Spleen (tissue), 11 donors: ENCODE measurements around the gene B4GALNT4. TPM values are rescaled to one million over a fixed set of nuclear protein-coding genes. Genes with fewer than 3 reads are reported as not detected.
"Not testable (repeated sequence)": the region's sequence is repeated elsewhere in the genome, so short reads cannot be mapped to it uniquely, and the experiment has no call there.

Experiments used
- DNase-seq: peaks from one replicate; pipeline ENCODE4 v3.0.0-alpha.2; 2020
- H3K27ac ChIP-seq, 8 donors: fragments of 200-600 bp; sonication (generic) in 7 of 8; 1 replicate in 4 of 8; 2 replicates in 4 of 8; pipeline versions ENCODE4 v1.5.0 to v1.8.0; 2016 to 2021; ENCODE audit warnings: inconsistent platforms in 4 of 8, mild to moderate bottlenecking in 4 of 8, moderate library complexity in 1 of 8
- H3K27me3 ChIP-seq, 7 donors: fragments of 200-600 bp; sonication (generic) in 6 of 7; replicated peaks in 1 of 7; 1 replicate in 4 of 7; 2 replicates in 3 of 7; pipeline versions ENCODE4 v1.5.0 to v1.8.0; 2016 to 2021; ENCODE audit warnings: inconsistent platforms in 3 of 7, mild to moderate bottlenecking in 1 of 7
- H3K36me3 ChIP-seq, 6 donors: fragments of 200-600 bp; sonication (generic) in 5 of 6; 1 replicate in 4 of 6; 2 replicates in 2 of 6; pipeline versions ENCODE4 v1.5.0 to v1.8.0; 2016 to 2021; ENCODE audit warnings: inconsistent platforms in 2 of 6
- H3K4me1 ChIP-seq, 6 donors: fragments of 200-600 bp; sonication (generic) in 5 of 6; 1 replicate in 3 of 6; 2 replicates in 3 of 6; pipeline versions ENCODE4 v1.5.0 to v1.8.0; 2016 to 2021; ENCODE audit warnings: inconsistent platforms in 3 of 6
- H3K4me3 ChIP-seq, 8 donors: fragments of 200-600 bp; sonication (generic) in 7 of 8; 1 replicate in 4 of 8; 2 replicates in 4 of 8; pipeline versions ENCODE4 v1.5.0 to v1.8.0; 2016 to 2021; ENCODE audit warnings: inconsistent platforms in 4 of 8, mild to moderate bottlenecking in 4 of 8, moderate library complexity in 2 of 8
- H3K9me3 ChIP-seq, 8 donors: fragments of 200-600 bp; sonication (generic) in 7 of 8; 1 replicate in 4 of 8; 2 replicates in 4 of 8; pipeline versions ENCODE4 v1.5.0 to v1.8.0; 2016 to 2021; ENCODE audit warnings: inconsistent platforms in 4 of 8
- POLR2A ChIP-seq, 3 donors: fragments of 450-650 bp; IDR thresholded peaks; one replicate each; pipeline ENCODE4 v1.5.1; 2017; ENCODE audit warnings: antibody characterized with exemption in 3 of 3, mild to moderate bottlenecking in 1 of 3
- POLR2AphosphoS5 ChIP-seq, 3 donors: sonication (generic); formaldehyde crosslinking; IDR thresholded peaks; one replicate each; pipeline ENCODE4 v1.5.1; 2017; ENCODE audit warnings: antibody characterized with exemption in 3 of 3
- WGBS, 5 donors: extraction: QIAGEN DNeasy Blood & Tissue Kit in 3 of 5; methylation state at CpG; one replicate each; pipeline versions ENCODE4 v1.1.5 to v1.1.7; 2013 to 2018; 5-methylcytosine and 5-hydroxymethylcytosine counted together
- intact Hi-C: fragments of 100-400 bp; cut with DNase I; formaldehyde crosslinking; loops from one replicate; pipeline ENCODE4 v1.15.0; 2023; ENCODE audit warnings: low total_unique reads
- polyA plus RNA-seq, 3 donors: library from polyadenylated mRNA; stranded (reverse); fragments of 200-250 nt; gene quantifications; one replicate each; pipeline ENCODE4 v1.2.1, GENCODE V29; 2013
- total RNA-seq, 7 donors: library from RNA; depleted of rRNA in 3 of 7; stranded (reverse); fragments of >200 nt in 3 of 7; fragmentation: NEBNext Ultra II Directional in 4 of 7; extraction: Animal tissue kit (Norgen Biotek cat#: 25700) in 4 of 7; gene quantifications; one replicate each; pipeline versions ENCODE4 v1.1.0 to v1.2.1, GENCODE V29; 2016 to 2021
- TF ChIP-seq, protein P1 (sequence below), 11 experiments: fragments of 200-600 bp in 7 of 11; fragments of 450-650 bp in 4 of 11; sonication (generic) in 4 of 11; IDR thresholded peaks in 8 of 11; conservative IDR thresholded peaks in 3 of 11; 1 replicate in 7 of 11; 2 replicates in 4 of 11; pipeline versions ENCODE4 v1.4.0 to v1.8.0; 2016 to 2021; ENCODE audit warnings: antibody characterized with exemption in 11 of 11, inconsistent platforms in 4 of 11, mild to moderate bottlenecking in 1 of 11
- donor health status: healthy with polysubstance abuse.
- donor health status: DM: no; HTN: no; CAD: no; lungs with moderate emphysema.
- donor health status: DM: no; HTN: no; CAD: no.
- donor health status: Bipolar disorder and iron deficiency.
- donor health status: healthy.
- donor health status: DM: no; HTN: no; CAD: no.
- donor health status: DM: yes; HTN: yes; CAD: no.

Gene B4GALNT4
- total and polyA plus RNA-seq, 10 donors, result 0.17 to 5.2 (median 0.91) TPM; not detected in 2

DNA sequence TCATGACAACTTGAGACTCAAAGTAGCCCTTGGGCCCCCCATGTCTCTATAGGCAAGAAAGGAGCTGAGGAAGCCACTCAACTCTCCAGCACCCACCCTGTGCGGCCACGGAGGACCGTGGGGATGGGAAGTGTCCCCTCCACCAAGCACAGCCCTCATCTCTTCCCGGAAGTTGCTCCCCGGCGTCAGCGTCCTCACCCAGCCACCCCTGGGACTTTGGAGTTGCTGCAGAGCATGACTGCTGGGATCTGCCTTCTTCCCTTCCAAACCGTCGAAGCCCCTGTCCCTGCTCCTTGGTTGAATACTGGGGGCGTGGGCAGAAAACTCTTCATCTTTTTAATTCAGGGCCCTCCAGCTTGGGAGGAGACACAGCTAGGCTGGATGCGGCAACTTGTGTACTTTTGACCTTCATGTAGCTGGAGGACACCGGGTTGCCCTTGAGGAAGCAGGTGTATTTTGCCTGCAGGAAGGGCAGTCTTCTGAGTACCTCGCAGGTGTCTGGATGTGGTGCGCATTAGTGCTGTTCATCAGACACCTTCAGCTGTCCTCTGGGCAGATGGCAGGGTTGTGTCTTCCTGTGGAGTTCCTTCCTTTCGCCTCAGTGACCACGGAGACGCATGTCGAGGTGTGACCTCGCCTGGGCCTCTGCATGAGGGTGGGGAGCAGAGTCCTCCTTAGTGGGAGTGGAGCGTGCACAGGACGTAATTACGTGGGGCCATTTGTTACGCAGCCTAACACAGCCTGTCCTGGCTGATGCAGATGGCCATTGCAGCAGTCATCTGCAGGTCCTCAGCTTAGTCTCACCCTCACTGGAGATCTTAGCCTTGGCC is 36.4 kb upstream of the B4GALNT4 start:
- Histone ChIP-seq H3K4me3 (no peak overlapping the region), H3K9me3 (no peaks in the 10 kb centered on the region), H3K4me1 (peaks cover 24 to 78% (median 59%) of the 10 kb centered on the region in 6 donors), H3K27me3 (no peaks in the 10 kb centered on the region), H3K27ac (no peak overlapping the region), H3K36me3 (peaks cover 0 to 19% (median 0%) of the 10 kb centered on the region in 6 donors)
- intact Hi-C loops, result no loop called here
- no peak for TF ChIP-seq POLR2AphosphoS5 (IDR thresholded peaks at IDR 0.05)
- no peak for TF ChIP-seq POLR2A (IDR thresholded peaks at IDR 0.05)
- TF ChIP-seq, protein P1, sequence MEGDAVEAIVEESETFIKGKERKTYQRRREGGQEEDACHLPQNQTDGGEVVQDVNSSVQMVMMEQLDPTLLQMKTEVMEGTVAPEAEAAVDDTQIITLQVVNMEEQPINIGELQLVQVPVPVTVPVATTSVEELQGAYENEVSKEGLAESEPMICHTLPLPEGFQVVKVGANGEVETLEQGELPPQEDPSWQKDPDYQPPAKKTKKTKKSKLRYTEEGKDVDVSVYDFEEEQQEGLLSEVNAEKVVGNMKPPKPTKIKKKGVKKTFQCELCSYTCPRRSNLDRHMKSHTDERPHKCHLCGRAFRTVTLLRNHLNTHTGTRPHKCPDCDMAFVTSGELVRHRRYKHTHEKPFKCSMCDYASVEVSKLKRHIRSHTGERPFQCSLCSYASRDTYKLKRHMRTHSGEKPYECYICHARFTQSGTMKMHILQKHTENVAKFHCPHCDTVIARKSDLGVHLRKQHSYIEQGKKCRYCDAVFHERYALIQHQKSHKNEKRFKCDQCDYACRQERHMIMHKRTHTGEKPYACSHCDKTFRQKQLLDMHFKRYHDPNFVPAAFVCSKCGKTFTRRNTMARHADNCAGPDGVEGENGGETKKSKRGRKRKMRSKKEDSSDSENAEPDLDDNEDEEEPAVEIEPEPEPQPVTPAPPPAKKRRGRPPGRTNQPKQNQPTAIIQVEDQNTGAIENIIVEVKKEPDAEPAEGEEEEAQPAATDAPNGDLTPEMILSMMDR (IDR thresholded peaks at IDR 0.05 in 8 of 11, conservative IDR thresholded peaks at IDR 0.05 in 3 of 11), result no peak
- WGBS, 5 donors, result 78 to 80% (median 79%) methylated on average over 22 to 23 of the region's 23 CpGs
- no peak for DNase-seq

DNA sequence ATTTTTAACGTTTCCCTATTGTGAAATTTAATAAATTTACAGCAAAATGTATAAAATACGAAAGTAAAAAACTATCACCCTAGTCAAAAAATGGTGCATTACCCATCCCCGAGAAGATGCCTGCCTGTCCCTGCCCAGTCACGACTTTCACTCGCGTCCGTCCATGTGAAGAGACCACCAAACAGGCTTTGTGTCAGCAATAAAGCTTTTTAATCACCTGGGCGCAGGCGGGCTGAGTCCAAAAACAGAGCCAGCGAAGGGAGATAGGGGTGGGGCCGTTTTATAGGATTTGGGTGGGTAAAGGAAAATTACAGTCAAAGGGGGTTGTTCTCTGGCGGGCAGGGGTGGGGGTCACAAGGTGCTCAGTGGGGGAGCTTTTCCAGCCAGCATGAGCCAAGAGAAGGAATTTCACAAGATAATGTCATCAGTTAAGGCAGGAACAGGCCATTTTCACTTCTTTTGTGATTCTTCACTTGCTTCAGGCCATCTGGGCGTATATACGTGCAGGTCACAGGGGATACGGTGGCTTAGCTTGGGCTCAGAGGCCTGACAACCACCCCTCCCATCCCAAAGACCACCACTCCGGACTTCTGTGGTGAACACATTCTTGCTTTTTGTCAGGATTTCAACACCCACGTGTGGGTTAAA is 35.6 kb upstream of the B4GALNT4 start:
- peak overlapping the region in 3 of 8 donors; percentile 17 to 75 (median 74) for H3K27ac ChIP-seq
- intact Hi-C loops, H3K9me3 ChIP-seq, H3K27me3 ChIP-seq, H3K4me3 ChIP-seq: not testable (repeated sequence)
- peaks cover 0 to 19% (median 0%) of the 10 kb centered on the region in 6 donors for H3K36me3 ChIP-seq
- DNase-seq, result peak; percentile 38
- WGBS, 5 donors, result 83 to 94% (median 89%) methylated on average over 17 of the region's 17 CpGs
- H3K4me1 ChIP-seq, result peaks cover 21 to 69% (median 51%) of the 10 kb centered on the region in 6 donors

DNA sequence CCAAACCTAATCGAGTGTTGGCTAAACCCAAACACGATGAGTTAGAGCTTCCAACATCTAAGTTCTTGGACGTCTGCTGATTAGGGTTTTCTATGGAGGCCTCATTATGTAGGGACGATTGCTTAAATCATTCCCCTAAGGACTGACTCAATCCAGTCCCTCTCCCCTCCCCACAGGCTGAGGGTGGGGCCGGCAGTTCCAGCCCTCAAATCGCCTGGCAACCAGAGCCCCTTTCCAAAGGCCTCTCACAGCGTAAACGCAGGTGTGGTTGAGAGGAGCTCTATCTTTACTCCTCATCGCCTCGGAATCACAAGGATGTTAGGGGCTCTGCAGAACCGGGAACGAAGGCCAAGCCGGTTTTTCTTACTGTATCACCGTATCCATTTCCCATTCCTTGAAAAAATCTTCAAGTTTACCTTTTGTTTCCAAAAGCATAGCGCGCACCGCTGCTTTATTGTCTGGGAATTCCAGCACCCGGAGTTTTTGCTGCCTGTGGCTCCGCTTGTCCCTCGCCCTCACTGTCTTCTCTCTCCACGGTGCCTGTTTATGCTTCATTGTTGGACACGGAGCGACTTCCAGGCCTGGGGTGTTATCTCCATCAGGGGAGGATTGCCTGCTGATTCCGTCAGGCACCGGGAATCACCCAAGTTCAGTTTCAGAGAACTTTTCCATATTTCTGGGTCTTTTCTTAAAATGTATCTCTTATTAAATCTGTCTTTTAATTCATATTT is 34.9 kb upstream of the B4GALNT4 start:
- TF ChIP-seq, protein P1 (IDR thresholded peaks at IDR 0.05 in 8 of 11, conservative IDR thresholded peaks at IDR 0.05 in 3 of 11), result no peak
- TF ChIP-seq POLR2A (IDR thresholded peaks at IDR 0.05), result no peak
- no peak for TF ChIP-seq POLR2AphosphoS5 (IDR thresholded peaks at IDR 0.05)
- no peak overlapping the region for H3K4me3 ChIP-seq
- 84 to 90% (median 86%) methylated on average over 25 of the region's 25 CpGs for WGBS, 5 donors
- H3K9me3 ChIP-seq, result no peaks in the 10 kb centered on the region
- no peaks in the 10 kb centered on the region for H3K27me3 ChIP-seq
- intact Hi-C loops, result no loop called here
- H3K36me3 ChIP-seq, result peaks cover 0 to 19% (median 0%) of the 10 kb centered on the region in 6 donors
- H3K27ac ChIP-seq, result peak overlapping the region in 4 of 8 donors; percentile 74 to 75 (median 74)
- H3K4me1 ChIP-seq, result peaks cover 20 to 63% (median 44%) of the 10 kb centered on the region in 6 donors
- DNase-seq, result peak; percentile 36

DNA sequence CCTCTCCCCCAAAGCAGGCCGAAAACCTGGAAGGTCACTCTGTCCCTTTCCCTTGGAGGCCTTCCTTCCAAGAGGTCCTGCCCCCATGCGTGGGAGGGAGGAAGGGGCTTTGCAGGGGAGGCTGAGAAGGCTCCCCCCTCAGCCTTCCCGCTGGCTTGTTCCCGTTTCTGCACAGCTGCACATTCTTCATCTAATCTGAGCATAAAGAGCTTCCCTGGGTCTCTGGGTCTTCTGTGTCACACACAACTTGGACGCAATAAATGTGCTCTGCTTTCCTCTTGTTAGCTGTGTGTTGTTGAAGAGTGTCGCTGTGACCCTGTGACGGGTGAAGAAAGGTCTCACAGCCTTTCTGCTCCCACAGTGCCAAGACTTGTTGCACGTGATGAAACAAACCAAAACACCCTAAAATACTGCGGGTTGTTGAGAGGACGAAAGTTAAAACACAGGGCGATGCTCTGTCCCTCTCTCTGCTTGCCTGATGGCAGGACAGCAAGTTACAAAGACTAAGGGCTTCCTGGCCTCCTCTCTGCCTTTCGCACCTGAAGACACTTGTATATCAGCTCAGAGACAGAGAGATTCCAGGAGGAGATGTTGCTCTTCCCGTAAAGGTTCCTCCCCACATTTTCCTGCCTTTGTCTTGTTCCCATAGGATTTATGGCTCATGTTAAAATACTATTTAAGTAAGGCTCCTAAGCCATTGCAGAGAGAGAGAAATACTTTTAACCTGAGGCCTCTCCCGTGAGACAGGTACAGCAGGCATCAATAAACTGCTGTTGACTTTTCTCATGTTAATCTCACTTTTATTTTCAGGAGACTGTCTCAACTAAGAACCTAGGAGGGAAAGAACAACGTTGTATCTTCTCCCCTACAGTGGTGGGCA is 33.3 kb upstream of the B4GALNT4 start:
- 30 to 47% (median 37%) methylated on average over 15 of the region's 15 CpGs for WGBS, 5 donors
- peak overlapping the region; percentile 27 to 80 (median 74) for H3K27ac ChIP-seq

More for the DNA sequence above, 33.3 kb upstream of the B4GALNT4 start:
- no peak overlapping the region for H3K4me3 ChIP-seq
- peaks cover 0 to 8% (median 0%) of the 10 kb centered on the region in 6 donors for H3K36me3 ChIP-seq
- peak; percentile 79 for DNase-seq
- H3K27me3 ChIP-seq, result no peaks in the 10 kb centered on the region
- peaks cover 11 to 56% (median 32%) of the 10 kb centered on the region in 6 donors for H3K4me1 ChIP-seq
- H3K9me3 ChIP-seq, result no peaks in the 10 kb centered on the region
- TF ChIP-seq POLR2AphosphoS5 (IDR thresholded peaks at IDR 0.05), result peak; percentile 51 to 84 (median 78)
- TF ChIP-seq, protein P1 (IDR thresholded peaks at IDR 0.05 in 8 of 11, conservative IDR thresholded peaks at IDR 0.05 in 3 of 11), result no peak
- intact Hi-C loops, result no loop called here
